Measurements from ENCODE around the gene MAD2L1BP.

GRCh38 chr6:43627008-43627825 lies 8.4 kb upstream of the MAD2L1BP start:
- TF ChIP-seq POLR2A (IDR thresholded peaks at IDR 0.05) (no peak), CTCF (IDR thresholded peaks at IDR 0.05) (no peak)
